GM23248 (cell line): ENCODE results near the gene TES. TPM values are rescaled to one million over a fixed set of nuclear protein-coding genes. Genes with fewer than 3 reads are reported as not detected.
A peak's percentile ranks its signal among the peaks of the same experiment; 100 is the strongest.

Source experiments
- DNase-seq: peaks from one replicate; pipeline ENCODE4 v3.0.0-alpha.2; 2015
- H2AFZ ChIP-seq: fragments of 200-600 bp; sonication (generic); 2 replicates; pipeline ENCODE4 v1.6.1; 2016; ENCODE audit warnings: antibody characterized with exemption
- H3F3A ChIP-seq: fragments of 200-600 bp; sonication (generic); 2 replicates; pipeline ENCODE4 v1.6.1; 2016; ENCODE audit warnings: mild to moderate bottlenecking, antibody characterized with exemption, mixed run types; ENCODE audit not compliant: insufficient read depth
- H3K27ac ChIP-seq: fragments of 200-600 bp; sonication (generic); 2 replicates; pipeline ENCODE4 v1.5.1; 2016; ENCODE audit warnings: mild to moderate bottlenecking
- H3K27me3 ChIP-seq: fragments of 200-600 bp; sonication (generic); replicated peaks from 2 replicates; pipeline ENCODE4 v1.6.1; 2016; ENCODE audit warnings: mild to moderate bottlenecking; ENCODE audit not compliant: insufficient read depth
- H3K36me3 ChIP-seq: fragments of 200-600 bp; sonication (generic); 2 replicates; pipeline ENCODE4 v1.6.1; 2016; ENCODE audit warnings: low read depth, mild to moderate bottlenecking
- H3K4me1 ChIP-seq: fragments of 200-600 bp; sonication (generic); 2 replicates; pipeline ENCODE4 v1.6.1; 2016; ENCODE audit warnings: mild to moderate bottlenecking; ENCODE audit not compliant: insufficient read depth
- H3K4me2 ChIP-seq: fragments of 200-600 bp; sonication (generic); one replicate; pipeline ENCODE4 v1.6.1; 2016; ENCODE audit warnings: mild to moderate bottlenecking; ENCODE audit not compliant: unreplicated experiment
- H3K4me3 ChIP-seq: fragments of 200-600 bp; sonication (generic); 2 replicates; pipeline ENCODE4 v1.5.1; 2016; ENCODE audit warnings: mild to moderate bottlenecking
- H3K79me2 ChIP-seq: fragments of 200-600 bp; sonication (generic); 2 replicates; pipeline ENCODE4 v1.6.1; 2016; ENCODE audit warnings: mild to moderate bottlenecking; ENCODE audit not compliant: insufficient read depth
- H3K9ac ChIP-seq: fragments of 200-600 bp; sonication (generic); 2 replicates; pipeline ENCODE4 v1.6.1; 2016; ENCODE audit warnings: mild to moderate bottlenecking
- H3K9me2 ChIP-seq: fragments of 200-600 bp; sonication (generic); 2 replicates; pipeline ENCODE4 v1.6.1; 2016; ENCODE audit warnings: mixed run types, mild to moderate bottlenecking, moderate library complexity; ENCODE audit not compliant: insufficient read depth
- H3K9me3 ChIP-seq: fragments of 200-600 bp; sonication (generic); one replicate; pipeline ENCODE4 v1.6.1; 2017; ENCODE audit warnings: low read depth
- H4K20me1 ChIP-seq: fragments of 200-600 bp; sonication (generic); 2 replicates; pipeline ENCODE4 v1.6.0; 2016; ENCODE audit not compliant: insufficient read depth
- EZH2 ChIP-seq: fragments of 200-600 bp; sonication (generic); IDR thresholded peaks from 2 replicates; pipeline ENCODE4 v1.6.1; 2018; ENCODE audit warnings: antibody characterized with exemption, mild to moderate bottlenecking; ENCODE audit not compliant: insufficient read depth, poor library complexity, severe bottlenecking
- EZH2phosphoT487 ChIP-seq: fragments of 200-600 bp; sonication (generic); IDR thresholded peaks from 2 replicates; pipeline ENCODE4 v1.6.1; 2018; ENCODE audit warnings: antibody characterized with exemption, moderate library complexity, mild to moderate bottlenecking, low read depth; ENCODE audit not compliant: insufficient read depth
- WGBS, 2 experiments: methylation state at CpG; one replicate each; pipeline ENCODE4 v1.1.6; 2015 to 2017; ENCODE audit warnings: low lambda C conversion rate in 2 of 2, low coverage in 1 of 2; ENCODE audit errors: missing lambda C conversion rate in 2 of 2; 5-methylcytosine and 5-hydroxymethylcytosine counted together
- in situ Hi-C: fragments of 300-500 bp; cut with MboI; formaldehyde crosslinking; loops from 2 replicates; pipeline ENCODE4 v1.15.0; 2020
- polyA plus RNA-seq: library from polyadenylated mRNA; unstranded; fragments of >200 nt; fragmentation: Nextera tagmentation; extraction: Ambion mirVana; gene quantifications from 2 replicates; pipeline ENCODE4 v1.2.1, GENCODE V29; 2016
- total RNA-seq: library from RNA; depleted of rRNA; stranded (reverse); fragments of >200 nt; shearing (Covaris generic); gene quantifications from 2 replicates; pipeline ENCODE4 v1.2.3, GENCODE V29; 2014

TES gene
- total and polyA plus RNA-seq, 2 experiments from 2014 or later, result 32.5 to 41.5 TPM

DNA sequence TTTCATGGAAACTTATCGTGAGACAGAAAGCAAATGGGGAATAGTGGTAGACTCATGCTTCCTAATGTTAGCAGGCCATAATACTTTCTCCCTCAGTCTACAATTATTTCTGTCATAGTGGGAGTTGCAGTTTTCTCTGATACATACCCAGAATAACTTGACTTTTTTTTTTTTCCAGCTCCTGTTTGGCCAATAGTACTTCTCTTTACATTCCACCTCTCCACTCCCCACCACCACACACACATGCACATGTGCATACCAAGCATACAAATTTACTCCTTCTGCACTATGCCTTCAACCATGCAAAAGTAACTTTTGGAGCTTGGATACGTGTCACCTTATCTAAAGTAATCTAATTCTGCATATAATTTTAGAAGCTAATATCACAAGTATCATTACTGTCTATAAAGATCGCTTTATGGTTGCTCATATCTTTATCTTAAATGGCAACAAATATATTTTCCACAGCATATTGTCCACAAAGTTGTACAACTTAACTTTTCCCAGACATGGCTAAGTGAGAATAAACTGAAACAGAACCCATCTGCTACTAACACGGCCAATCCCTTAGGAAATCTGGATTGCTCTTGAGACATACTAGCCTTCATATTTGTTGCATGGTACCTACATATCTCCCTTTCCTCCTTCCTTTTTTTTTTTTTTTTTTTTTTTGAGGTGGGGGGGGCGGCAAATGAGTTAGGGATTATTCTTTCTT lies 49.0 kb downstream of the TES start:
- no peaks in the 10 kb centered on the region for H3K9me2 ChIP-seq
- H3K79me2 ChIP-seq, result no peaks in the 10 kb centered on the region
- peaks cover 18% of the 10 kb centered on the region for H3K4me1 ChIP-seq
- in situ Hi-C loops, result loop anchor here (10.0 kb wide), 1 partner anchor 555 kb away; no protein-coding TSS in a partner anchor
- no peaks in the 10 kb centered on the region for H3K27me3 ChIP-seq
- H3K4me3 ChIP-seq, result 0 out of 2 replicates have a peak overlapping the region, but pooled peaks have one; percentile 10
- 52 to 58% methylated on average over 5 of the region's 5 CpGs for WGBS, 2 experiments
- DNase-seq, result no peak
- H2AFZ ChIP-seq, result no peak overlapping the region
- H3K4me2 ChIP-seq, result peak overlapping the region; percentile 73
- no peaks in the 10 kb centered on the region for H3K36me3 ChIP-seq
- H3F3A ChIP-seq, result peaks cover 15% of the 10 kb centered on the region
- peak overlapping the region; percentile 84 for H3K27ac ChIP-seq
- H3K9me3 ChIP-seq, result no peaks in the 10 kb centered on the region
- peak overlapping the region; percentile 40 for H3K9ac ChIP-seq
- TF ChIP-seq EZH2, result no peak
- no peak for TF ChIP-seq EZH2phosphoT487
- H4K20me1 ChIP-seq, result no peaks in the 10 kb centered on the region

- in situ Hi-C loops, result loop anchor here (5.0 to 10.0 kb wide), 4 partner anchors 175 to 555 kb away; partner anchors contain the start of gene CAV1
- TF ChIP-seq EZH2 (no peak), EZH2phosphoT487 (no peak)
- DNase-seq, result peak; percentile 90
- 53 to 56% methylated on average over 5 of the region's 5 CpGs for WGBS, 2 experiments
- H3K36me3 ChIP-seq, result no peaks in the 10 kb centered on the region
- no peaks in the 10 kb centered on the region for H3K9me3 ChIP-seq
- H3K4me2 ChIP-seq, result peak overlapping the region; percentile 73
- no peak overlapping the region for H3K4me3 ChIP-seq
- H3K9ac ChIP-seq, result peak overlapping the region; percentile 40
- H3F3A ChIP-seq, result peaks cover 15% of the 10 kb centered on the region
- no peaks in the 10 kb centered on the region for H3K9me2 ChIP-seq
- H3K27ac ChIP-seq, result peak overlapping the region; percentile 84
- H2AFZ ChIP-seq, result no peak overlapping the region
- H4K20me1 ChIP-seq, result no peaks in the 10 kb centered on the region
- H3K79me2 ChIP-seq, result no peaks in the 10 kb centered on the region
- no peaks in the 10 kb centered on the region for H3K27me3 ChIP-seq
- H3K4me1 ChIP-seq, result peaks cover 18% of the 10 kb centered on the region
Measured at GRCh38 chr7:116259871-116260440, 49.6 kb downstream of the TES start.

GRCh38 chr7:116261904-116262303 lies 51.6 kb downstream of the TES start:
- no peak overlapping the region for H3K27ac ChIP-seq
- H3K79me2 ChIP-seq, result no peaks in the 10 kb centered on the region
- H4K20me1 ChIP-seq, result no peaks in the 10 kb centered on the region
- no peak for DNase-seq
- H3K4me1 ChIP-seq, result peaks cover 30% of the 10 kb centered on the region
- H3K36me3 ChIP-seq, result no peaks in the 10 kb centered on the region
- no peak for TF ChIP-seq EZH2phosphoT487
- no peak for TF ChIP-seq EZH2
- H3F3A ChIP-seq, result peaks cover 15% of the 10 kb centered on the region
- no peak overlapping the region for H2AFZ ChIP-seq
- no peaks in the 10 kb centered on the region for H3K27me3 ChIP-seq
- H3K9me3 ChIP-seq, result no peaks in the 10 kb centered on the region
- in situ Hi-C loops, result loop anchor here (5.0 to 10.0 kb wide), 3 partner anchors 173 to 330 kb away; partner anchors contain the start of gene CAV1
- no peak overlapping the region for H3K4me2 ChIP-seq
- H3K9me2 ChIP-seq, result no peaks in the 10 kb centered on the region
- H3K4me3 ChIP-seq, result no peak overlapping the region
- no peak overlapping the region for H3K9ac ChIP-seq
- WGBS, 2 experiments, result 91 to 98% methylated on average over 3 of the region's 3 CpGs

DNA sequence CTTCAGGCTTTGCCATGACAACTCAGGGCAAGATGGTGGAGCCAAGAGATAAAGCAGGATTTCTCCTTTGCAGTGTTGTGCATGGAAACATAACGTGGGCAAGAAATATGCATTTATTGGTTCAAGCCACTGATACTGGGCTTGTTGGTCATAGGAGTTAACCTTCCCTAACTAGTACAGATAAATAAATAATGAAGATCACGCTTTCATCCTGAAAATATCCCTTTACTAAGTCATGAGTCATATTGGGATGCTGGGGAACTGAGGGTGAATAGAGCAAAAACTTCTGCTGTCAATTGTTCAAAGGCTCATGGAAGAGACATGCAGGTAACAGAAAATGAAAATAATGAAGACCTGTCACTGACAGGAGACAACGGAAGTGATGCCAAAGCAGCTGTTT lies 55.5 kb downstream of the TES start:
- DNase-seq, result no peak
- 58 to 60% methylated on average over 3 of the region's 3 CpGs for WGBS, 2 experiments
- H3K4me1 ChIP-seq, result peaks cover 29% of the 10 kb centered on the region
- no peak overlapping the region for H2AFZ ChIP-seq
- H3K4me3 ChIP-seq, result no peak overlapping the region
- no peaks in the 10 kb centered on the region for H3K36me3 ChIP-seq
- H4K20me1 ChIP-seq, result no peaks in the 10 kb centered on the region
- TF ChIP-seq EZH2phosphoT487 (no peak), EZH2 (no peak)
- H3K79me2 ChIP-seq, result no peaks in the 10 kb centered on the region
- in situ Hi-C loops, result loop anchor here (10.0 kb wide), 2 partner anchors 169 to 259 kb away; partner anchors contain the start of gene CAV1
- no peaks in the 10 kb centered on the region for H3K9me2 ChIP-seq
- H3K27me3 ChIP-seq, result no peaks in the 10 kb centered on the region
- H3K9ac ChIP-seq, result no peak overlapping the region
- H3K9me3 ChIP-seq, result no peaks in the 10 kb centered on the region
- H3K27ac ChIP-seq, result no peak overlapping the region
- peaks cover 18% of the 10 kb centered on the region for H3F3A ChIP-seq
- peak overlapping the region; percentile 4 for H3K4me2 ChIP-seq
